Measurements from ENCODE around the gene COL5A1.

COL5A1 gene

DNA sequence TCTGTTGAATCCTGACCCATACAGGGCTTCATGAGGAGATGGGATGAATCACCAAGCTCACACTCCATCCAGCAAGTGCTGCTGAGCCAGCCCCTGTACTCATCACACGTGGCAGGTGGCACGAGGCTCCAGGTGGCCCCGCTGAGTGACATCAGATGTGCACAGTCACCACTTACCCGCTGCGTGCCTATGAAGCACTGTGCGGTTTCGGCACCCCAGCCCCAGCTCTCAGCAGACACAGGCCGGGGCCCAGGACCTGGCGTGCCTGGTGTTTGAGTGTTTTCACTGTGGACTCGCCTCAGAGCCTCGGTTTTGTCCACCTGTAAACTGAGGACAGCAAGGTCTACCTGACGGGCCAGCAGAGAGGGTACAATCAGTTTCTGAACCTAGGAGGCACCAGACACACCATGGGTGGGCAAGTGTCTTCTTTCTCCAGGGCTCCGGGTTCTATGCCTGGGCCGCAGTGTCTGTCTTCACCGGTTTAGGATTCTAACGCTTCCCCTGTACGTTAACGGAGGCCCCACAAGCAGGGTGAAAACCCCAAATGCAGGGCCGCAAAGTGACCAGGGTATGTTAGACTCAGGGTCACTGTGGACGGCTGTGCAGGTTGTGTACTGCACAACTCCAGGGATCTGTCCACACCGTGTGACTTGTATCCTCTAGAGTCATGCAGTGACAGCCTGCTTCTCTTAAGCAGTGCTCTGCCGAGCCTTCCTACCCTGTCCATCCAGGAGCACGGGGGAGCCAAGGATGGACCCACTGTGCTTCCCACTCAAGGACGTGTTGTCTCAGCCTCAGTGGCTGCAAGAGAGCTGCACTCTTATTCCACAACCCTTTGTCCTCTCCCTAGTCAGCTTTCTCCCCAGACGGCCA, 44.3 kb upstream of the COL5A1 start:
- DNase-seq (ENCODE audit: low read depth) = no peak
- TF ChIP-seq, protein P1, sequence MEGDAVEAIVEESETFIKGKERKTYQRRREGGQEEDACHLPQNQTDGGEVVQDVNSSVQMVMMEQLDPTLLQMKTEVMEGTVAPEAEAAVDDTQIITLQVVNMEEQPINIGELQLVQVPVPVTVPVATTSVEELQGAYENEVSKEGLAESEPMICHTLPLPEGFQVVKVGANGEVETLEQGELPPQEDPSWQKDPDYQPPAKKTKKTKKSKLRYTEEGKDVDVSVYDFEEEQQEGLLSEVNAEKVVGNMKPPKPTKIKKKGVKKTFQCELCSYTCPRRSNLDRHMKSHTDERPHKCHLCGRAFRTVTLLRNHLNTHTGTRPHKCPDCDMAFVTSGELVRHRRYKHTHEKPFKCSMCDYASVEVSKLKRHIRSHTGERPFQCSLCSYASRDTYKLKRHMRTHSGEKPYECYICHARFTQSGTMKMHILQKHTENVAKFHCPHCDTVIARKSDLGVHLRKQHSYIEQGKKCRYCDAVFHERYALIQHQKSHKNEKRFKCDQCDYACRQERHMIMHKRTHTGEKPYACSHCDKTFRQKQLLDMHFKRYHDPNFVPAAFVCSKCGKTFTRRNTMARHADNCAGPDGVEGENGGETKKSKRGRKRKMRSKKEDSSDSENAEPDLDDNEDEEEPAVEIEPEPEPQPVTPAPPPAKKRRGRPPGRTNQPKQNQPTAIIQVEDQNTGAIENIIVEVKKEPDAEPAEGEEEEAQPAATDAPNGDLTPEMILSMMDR (conservative IDR thresholded peaks at IDR 0.05; ENCODE audit: low read length) = no peak
- H3K4me3 ChIP-seq (ENCODE audit: low read length) = no peak overlapping the region

DNA sequence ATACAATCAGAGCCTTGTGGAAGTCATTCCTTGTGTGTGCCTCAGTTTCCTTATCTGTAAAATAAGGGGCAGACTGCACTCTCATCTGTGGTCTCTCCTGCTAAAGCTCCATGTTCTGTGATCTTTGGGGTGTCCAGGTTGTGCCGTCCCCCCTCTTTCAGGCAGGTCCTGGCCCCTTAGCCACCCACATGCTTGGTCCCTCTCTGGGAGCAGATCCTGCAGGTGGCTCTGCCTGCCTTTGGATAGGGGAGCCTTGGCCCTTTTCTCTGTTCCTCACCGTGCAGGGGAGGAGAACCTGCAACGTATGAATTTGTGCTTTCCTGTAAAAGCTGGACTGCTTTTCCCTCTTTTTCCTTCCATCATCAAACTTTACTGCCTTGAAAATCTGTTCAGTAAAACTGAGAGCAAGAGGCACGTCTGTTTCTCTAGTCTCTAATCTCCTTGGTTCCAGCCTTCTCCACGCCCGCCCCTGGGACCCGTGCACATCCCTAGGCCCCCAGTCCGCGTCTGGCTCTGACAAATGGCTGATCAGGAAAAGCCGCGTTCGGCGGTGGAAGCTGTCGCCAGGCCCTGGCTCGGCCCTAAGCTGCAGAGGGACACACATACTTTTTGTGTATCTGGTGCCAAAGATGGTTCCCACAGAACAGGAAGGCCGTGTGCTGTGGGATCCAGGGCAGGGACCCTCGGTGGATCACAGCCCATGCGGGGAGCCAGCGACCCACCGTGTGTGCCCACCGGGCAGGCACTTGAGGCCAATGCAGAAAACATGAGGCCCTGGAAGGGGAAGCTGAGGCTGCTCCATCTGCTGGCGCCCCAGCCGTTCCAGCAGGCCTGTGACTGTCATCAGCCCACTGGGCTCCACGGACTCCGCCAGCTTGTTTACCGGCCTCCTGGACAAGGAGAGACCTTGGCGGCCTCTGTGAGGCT, 43.4 kb upstream of the COL5A1 start:
- H3K4me3 ChIP-seq (ENCODE audit: low read length) = no peak overlapping the region
- no peak for DNase-seq (ENCODE audit: low read depth)

DNA sequence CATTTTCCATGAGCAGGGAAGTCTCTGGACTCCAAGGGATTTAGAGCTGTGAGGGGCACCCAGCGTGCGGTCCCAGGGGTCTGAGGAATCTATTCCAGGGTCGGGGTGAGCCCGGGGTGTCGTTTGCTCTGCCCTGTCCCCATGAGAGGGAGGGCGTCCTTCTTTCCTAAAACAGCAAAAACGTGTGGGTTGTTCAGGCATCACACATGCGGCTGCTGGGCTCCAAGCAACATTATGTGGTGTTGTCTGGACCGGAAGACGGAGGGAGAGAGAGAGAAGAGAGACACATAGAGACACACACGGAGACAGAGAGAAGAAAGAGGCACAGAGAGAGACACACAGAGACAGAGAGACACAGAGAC, 42.7 kb upstream of the COL5A1 start:
- peak; percentile 68 for DNase-seq (ENCODE audit: low read depth)
- TF ChIP-seq, protein P1 (conservative IDR thresholded peaks at IDR 0.05; ENCODE audit: low read length) = no peak
- no peak overlapping the region for H3K4me3 ChIP-seq (ENCODE audit: low read length)

More for the DNA sequence above, 43.4 kb upstream of the COL5A1 start:
- TF ChIP-seq, protein P1 (conservative IDR thresholded peaks at IDR 0.05; ENCODE audit: low read length) = 0 out of 2 replicates have a peak, but pooled peaks have one; percentile 10

DNA sequence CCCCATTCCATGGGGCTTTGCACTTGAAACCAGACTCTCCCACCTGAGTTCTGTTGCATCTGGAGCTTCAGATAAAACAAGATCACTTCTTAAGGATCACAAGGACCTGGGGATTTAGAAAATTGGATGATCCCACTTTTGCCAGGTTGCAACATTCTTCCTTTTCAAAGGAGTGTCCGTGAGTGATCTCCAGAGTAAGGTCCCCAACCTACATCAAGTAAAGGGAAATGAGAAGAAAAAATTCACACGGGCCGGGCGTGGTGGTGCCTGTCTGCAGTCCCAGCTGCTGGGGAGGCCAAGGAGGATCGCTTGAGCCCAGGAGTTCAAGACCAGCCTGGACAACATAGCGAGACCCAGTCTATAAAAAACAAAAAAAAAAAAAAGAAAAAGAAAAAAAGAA, 41.2 kb upstream of the COL5A1 start:
- DNase-seq (ENCODE audit: low read depth) = no peak
- TF ChIP-seq, protein P1 (conservative IDR thresholded peaks at IDR 0.05; ENCODE audit: low read length) = no peak
- H3K4me3 ChIP-seq (ENCODE audit: low read length) = no peak overlapping the region

DNA sequence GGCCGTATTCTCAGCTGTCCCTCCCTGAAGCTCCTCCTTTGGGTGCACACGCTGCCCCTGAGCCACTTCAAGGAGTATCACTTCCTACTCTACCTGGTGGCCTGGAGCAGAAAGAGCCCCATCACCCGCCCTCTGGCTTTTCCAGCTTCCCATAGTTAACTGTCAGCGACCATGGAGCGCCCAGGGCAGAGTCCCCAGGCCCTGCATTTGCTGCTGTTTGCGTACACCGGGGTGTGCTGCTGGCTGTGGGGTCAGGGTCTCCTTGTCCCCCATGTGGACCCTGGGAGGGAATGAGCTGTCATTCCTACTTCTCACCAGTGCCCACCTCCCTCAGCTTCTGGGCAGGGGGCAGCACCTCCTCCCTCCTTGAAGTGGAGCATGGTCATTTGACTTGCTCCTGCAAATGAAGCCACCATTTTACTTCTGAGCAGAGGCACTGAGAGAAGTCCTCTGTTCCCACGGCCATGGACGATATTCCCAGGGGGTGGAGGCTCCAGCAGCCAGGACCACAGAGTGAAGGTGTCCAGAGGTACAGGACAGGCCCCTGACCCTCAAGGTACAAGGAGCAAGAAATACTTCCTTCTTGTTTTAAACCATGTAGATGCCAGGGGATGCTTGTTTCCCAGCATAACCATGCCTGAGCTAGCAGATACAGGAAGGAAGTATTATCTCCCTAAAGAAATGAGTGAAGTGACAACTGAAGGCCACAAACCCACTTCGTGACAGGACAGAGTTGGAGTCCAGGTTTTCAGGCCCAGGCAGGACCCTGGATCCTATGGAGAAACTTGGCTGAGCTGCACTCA, 40.6 kb upstream of the COL5A1 start:
- TF ChIP-seq, protein P1 (conservative IDR thresholded peaks at IDR 0.05; ENCODE audit: low read length) = no peak
- no peak overlapping the region for H3K4me3 ChIP-seq (ENCODE audit: low read length)
- DNase-seq (ENCODE audit: low read depth) = no peak

DNA sequence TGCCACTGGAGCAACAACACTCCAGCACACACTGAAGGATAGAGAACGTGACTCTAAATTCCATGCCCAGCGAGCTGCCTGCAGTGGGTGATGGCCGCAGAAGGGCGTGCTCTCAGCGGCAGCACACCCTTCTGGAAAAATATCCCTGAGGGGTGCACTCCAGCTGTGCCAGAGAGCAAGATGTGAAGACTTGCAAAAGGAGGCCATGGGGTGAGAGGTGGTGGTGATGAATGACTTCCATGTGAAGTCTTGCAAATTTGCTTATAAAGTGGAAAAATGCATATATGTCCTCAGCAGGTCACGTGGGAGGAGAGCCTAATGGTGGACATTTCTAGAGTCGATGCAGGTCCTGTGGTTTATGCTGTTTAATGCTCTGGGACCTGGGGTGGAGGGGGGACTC, 39.8 kb upstream of the COL5A1 start:
- H3K4me3 ChIP-seq (ENCODE audit: low read length) = no peak overlapping the region
- TF ChIP-seq, protein P1 (conservative IDR thresholded peaks at IDR 0.05; ENCODE audit: low read length) = no peak
- peak; percentile 69 for DNase-seq (ENCODE audit: low read depth)
